ENCODE measurements around the gene STUM. TPM values are rescaled to one million over a fixed set of nuclear protein-coding genes. Genes with fewer than 3 reads are reported as not detected.

STUM gene
- total RNA-seq, 1 donor from 2014 or later: 3.0 TPM

- Histone ChIP-seq H3K4me1 (no peaks in the 10 kb centered on the region), H3K9me3 (no peaks in the 10 kb centered on the region), H3K27me3 (no peaks in the 10 kb centered on the region), H3K27ac (no peak overlapping the region), H3K36me3 (no peaks in the 10 kb centered on the region), H3K4me3 (no peak overlapping the region)
- intact Hi-C loops (cut with DNase I): no loop called here
- TF ChIP-seq, protein P1, sequence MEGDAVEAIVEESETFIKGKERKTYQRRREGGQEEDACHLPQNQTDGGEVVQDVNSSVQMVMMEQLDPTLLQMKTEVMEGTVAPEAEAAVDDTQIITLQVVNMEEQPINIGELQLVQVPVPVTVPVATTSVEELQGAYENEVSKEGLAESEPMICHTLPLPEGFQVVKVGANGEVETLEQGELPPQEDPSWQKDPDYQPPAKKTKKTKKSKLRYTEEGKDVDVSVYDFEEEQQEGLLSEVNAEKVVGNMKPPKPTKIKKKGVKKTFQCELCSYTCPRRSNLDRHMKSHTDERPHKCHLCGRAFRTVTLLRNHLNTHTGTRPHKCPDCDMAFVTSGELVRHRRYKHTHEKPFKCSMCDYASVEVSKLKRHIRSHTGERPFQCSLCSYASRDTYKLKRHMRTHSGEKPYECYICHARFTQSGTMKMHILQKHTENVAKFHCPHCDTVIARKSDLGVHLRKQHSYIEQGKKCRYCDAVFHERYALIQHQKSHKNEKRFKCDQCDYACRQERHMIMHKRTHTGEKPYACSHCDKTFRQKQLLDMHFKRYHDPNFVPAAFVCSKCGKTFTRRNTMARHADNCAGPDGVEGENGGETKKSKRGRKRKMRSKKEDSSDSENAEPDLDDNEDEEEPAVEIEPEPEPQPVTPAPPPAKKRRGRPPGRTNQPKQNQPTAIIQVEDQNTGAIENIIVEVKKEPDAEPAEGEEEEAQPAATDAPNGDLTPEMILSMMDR (IDR thresholded peaks at IDR 0.05): no peak
- DNase-seq (ENCODE audit: low spot score in 2 of 2): no peak
Measured at GRCh38 chr1:226523646-226524406, 24.7 kb upstream of the STUM start.

- intact Hi-C loops (cut with DNase I): no loop called here
Measured at GRCh38 chr1:226524547-226524946, 24.0 kb upstream of the STUM start.

DNA sequence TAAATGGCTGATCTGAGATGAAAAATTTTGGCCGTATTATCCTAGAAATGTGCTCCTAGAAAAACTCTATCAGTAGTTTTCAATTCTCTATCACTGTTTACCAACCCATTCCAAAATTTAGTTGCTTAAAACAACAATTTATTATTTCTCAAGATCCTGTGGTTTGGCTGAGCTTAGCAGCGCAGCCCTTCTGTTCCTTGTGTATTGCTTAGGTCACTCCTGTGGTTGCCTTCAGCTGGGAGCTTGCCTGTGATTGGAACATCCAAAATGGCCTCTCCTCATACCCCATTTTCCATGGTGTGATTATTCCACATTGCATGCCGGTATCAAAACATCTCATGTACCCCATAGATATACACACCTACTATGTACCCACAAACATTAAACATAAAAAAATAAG lies 22.8 kb upstream of the STUM start:
- no peaks in the 10 kb centered on the region for H3K36me3 ChIP-seq
- no peaks in the 10 kb centered on the region for H3K4me1 ChIP-seq
- no peak overlapping the region for H3K4me3 ChIP-seq
- no peaks in the 10 kb centered on the region for H3K27me3 ChIP-seq
- intact Hi-C loops (cut with DNase I): no loop called here
- DNase-seq (ENCODE audit: low spot score in 2 of 2): no peak
- no peaks in the 10 kb centered on the region for H3K9me3 ChIP-seq
- H3K27ac ChIP-seq: no peak overlapping the region
- TF ChIP-seq, protein P1 (IDR thresholded peaks at IDR 0.05): no peak

More at GRCh38 chr1:226524547-226524946, 24.0 kb upstream of the STUM start:
- H3K27ac ChIP-seq: no peak overlapping the region
- DNase-seq (ENCODE audit: low spot score in 2 of 2): no peak
- no peak overlapping the region for H3K4me3 ChIP-seq
- no peaks in the 10 kb centered on the region for H3K36me3 ChIP-seq
- no peaks in the 10 kb centered on the region for H3K9me3 ChIP-seq
- no peaks in the 10 kb centered on the region for H3K27me3 ChIP-seq
- TF ChIP-seq, protein P1 (IDR thresholded peaks at IDR 0.05): no peak
- H3K4me1 ChIP-seq: no peaks in the 10 kb centered on the region

DNA sequence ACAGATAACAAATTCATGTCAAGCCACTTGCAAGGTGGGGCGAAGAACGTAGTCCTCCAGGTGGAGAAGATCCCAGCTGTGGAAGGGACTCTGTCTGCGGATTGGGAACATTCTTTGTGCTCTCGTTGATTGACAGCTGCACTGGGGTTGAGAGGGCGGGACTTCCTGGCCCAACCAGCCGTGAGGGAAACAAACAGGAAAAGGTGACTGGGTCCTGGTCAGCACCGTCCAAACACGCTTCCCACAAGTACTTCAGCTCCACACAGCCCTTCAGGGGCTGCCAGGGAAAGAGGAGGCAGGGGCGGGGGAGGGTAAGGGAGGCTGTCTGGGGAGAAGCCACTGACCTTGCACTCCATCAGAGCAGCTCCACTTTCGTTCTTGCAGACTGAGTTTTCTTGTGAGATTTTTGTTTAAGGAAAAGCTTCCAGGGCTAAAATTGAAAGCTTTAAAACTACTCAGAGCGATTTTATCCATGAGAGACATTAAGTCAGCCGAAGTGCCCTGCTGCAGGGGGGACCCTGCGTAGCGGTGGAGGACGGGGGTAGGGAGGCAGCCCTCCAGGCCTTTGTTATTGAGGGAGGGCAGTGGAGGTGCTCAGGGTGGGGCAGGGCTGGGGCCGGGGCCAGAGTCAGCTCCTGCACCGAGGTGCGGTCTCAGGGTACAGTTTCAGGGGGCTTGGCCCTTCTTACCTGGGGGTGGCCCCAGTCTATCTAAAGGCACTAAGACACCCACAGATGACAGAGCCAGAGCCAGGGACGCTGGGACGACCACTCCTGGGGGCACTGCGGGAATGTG lies 21.6 kb upstream of the STUM start:
- no peaks in the 10 kb centered on the region for H3K36me3 ChIP-seq
- TF ChIP-seq, protein P1 (IDR thresholded peaks at IDR 0.05): no peak
- no peaks in the 10 kb centered on the region for H3K27me3 ChIP-seq
- H3K4me3 ChIP-seq: peak overlapping the region; percentile 37 to 55
- H3K4me1 ChIP-seq: no peaks in the 10 kb centered on the region
- H3K9me3 ChIP-seq: no peaks in the 10 kb centered on the region
- DNase-seq (ENCODE audit: low spot score in 2 of 2): peak in 1 of 2 donors; percentile 67
- peak overlapping the region in 1 of 2 donors; percentile 8 for H3K27ac ChIP-seq
- intact Hi-C loops (cut with DNase I): no loop called here

DNA sequence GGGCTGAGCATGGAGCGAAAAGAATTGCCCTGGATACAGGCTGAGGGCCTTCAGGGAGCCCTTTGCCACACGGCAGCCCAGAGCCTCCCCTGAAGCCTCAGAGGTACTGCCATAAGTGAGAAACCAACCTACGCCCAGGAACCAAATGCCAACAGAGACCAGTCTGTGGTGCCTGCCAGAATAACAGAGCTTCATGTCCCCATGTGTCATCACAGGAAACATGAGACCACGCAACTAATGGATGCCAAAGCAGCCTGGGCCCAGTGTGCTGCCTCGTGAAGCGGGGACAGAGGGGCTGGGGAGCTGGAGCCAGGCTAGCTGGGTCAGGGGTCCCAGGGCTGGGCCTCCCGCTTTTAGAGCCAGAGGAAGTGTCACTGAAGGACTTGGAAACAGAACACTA lies 18.7 kb upstream of the STUM start:
- Histone ChIP-seq H3K27me3 (no peaks in the 10 kb centered on the region), H3K4me1 (no peaks in the 10 kb centered on the region), H3K27ac (no peak overlapping the region), H3K9me3 (no peaks in the 10 kb centered on the region), H3K4me3 (no peak overlapping the region), H3K36me3 (no peaks in the 10 kb centered on the region)
- intact Hi-C loops (cut with DNase I): no loop called here
- no peak for DNase-seq (ENCODE audit: low spot score in 2 of 2)
- TF ChIP-seq, protein P1 (IDR thresholded peaks at IDR 0.05): no peak
